ENCODE results near the gene CTRB2.
"Not testable (repeated sequence)": the region's sequence is repeated elsewhere in the genome, so short reads cannot be mapped to it uniquely, and the experiment has no call there.

The CTRB2 gene

GRCh38 chr16:75227361-75228142, 20.6 kb upstream of the CTRB2 start:
- DNase-seq (ENCODE audit: low read depth in 2 of 2, low spot score in 1 of 2) = no peak

GRCh38 chr16:75226550-75227360, 19.8 kb upstream of the CTRB2 start:
- DNase-seq (ENCODE audit: low read depth in 2 of 2, low spot score in 1 of 2) = no peak

GRCh38 chr16:75225678-75226515, 18.9 kb upstream of the CTRB2 start:
- no peak for DNase-seq (ENCODE audit: low read depth in 2 of 2, low spot score in 1 of 2)

- no peak for DNase-seq (ENCODE audit: low read depth in 2 of 2, low spot score in 1 of 2)
Observed at GRCh38 chr16:75225092-75225491, 18.1 kb upstream of the CTRB2 start.

GRCh38 chr16:75224306-75225082, 17.5 kb upstream of the CTRB2 start:
- DNase-seq (ENCODE audit: low read depth in 2 of 2, low spot score in 1 of 2) = no peak

- DNase-seq (ENCODE audit: low read depth in 2 of 2, low spot score in 1 of 2) = not testable (repeated sequence)
Observed at GRCh38 chr16:75223129-75223528, 16.2 kb upstream of the CTRB2 start.

GRCh38 chr16:75222271-75222783, 15.4 kb upstream of the CTRB2 start:
- DNase-seq (ENCODE audit: low read depth in 2 of 2, low spot score in 1 of 2) = no peak

- no peak for DNase-seq (ENCODE audit: low read depth in 2 of 2, low spot score in 1 of 2)
Observed at GRCh38 chr16:75219838-75220237, 12.9 kb upstream of the CTRB2 start.

GRCh38 chr16:75219088-75219487, 12.1 kb upstream of the CTRB2 start:
- no peak for DNase-seq (ENCODE audit: low read depth in 2 of 2, low spot score in 1 of 2)

GRCh38 chr16:75218256-75219076, 11.5 kb upstream of the CTRB2 start, which contains the start of gene CTRB1:
Gene CTRB1 (plus strand): TSS chr16:75218988. CDS start chr16:75219008, 20 bp downstream.
- DNase-seq (ENCODE audit: low read depth in 2 of 2, low spot score in 1 of 2) = no peak

GRCh38 chr16:75217389-75217851, 10.5 kb upstream of the CTRB2 start:
- DNase-seq (ENCODE audit: low read depth in 2 of 2, low spot score in 1 of 2) = no peak

- no peak for DNase-seq (ENCODE audit: low read depth in 2 of 2, low spot score in 1 of 2)
Observed at GRCh38 chr16:75216576-75216975, 9.6 kb upstream of the CTRB2 start.

- no peak for DNase-seq (ENCODE audit: low read depth in 2 of 2, low spot score in 1 of 2)
Observed at GRCh38 chr16:75216127-75216526, 9.2 kb upstream of the CTRB2 start.

- DNase-seq (ENCODE audit: low read depth in 2 of 2, low spot score in 1 of 2) = not testable (repeated sequence)
Observed at GRCh38 chr16:75211286-75211685, 4.3 kb upstream of the CTRB2 start.

- no peak for DNase-seq (ENCODE audit: low read depth in 2 of 2, low spot score in 1 of 2)
Observed at GRCh38 chr16:75209944-75210343, 3.0 kb upstream of the CTRB2 start.

GRCh38 chr16:75209514-75209913, 2.6 kb upstream of the CTRB2 start:
- not testable (repeated sequence) for DNase-seq (ENCODE audit: low read depth in 2 of 2, low spot score in 1 of 2)

GRCh38 chr16:75208861-75209505, 2.0 kb upstream of the CTRB2 start:
- DNase-seq (ENCODE audit: low read depth in 2 of 2, low spot score in 1 of 2) = no peak

- no peak for DNase-seq (ENCODE audit: low read depth in 2 of 2, low spot score in 1 of 2)
Observed at GRCh38 chr16:75208242-75208825, 1.4 kb upstream of the CTRB2 start.

Data from stimulated activated CD8-positive, alpha-beta memory T cell treated with anti-CD3 and anti-CD28 coated beads, Interleukin-4, amount 100 ng/mL, for 1 hour (primary cell).